GM23338 (cell line): Measurements from ENCODE around the gene KRTAP24-1. TPM values are rescaled to one million over a fixed set of nuclear protein-coding genes. Genes with fewer than 3 reads are reported as not detected.

ENCODE experiments used
- ATAC-seq: fragments of 200-7000 bp; cut with Tn5 transposase; 3 replicates; pipeline ENCODE4 v1.9.1; 2020
- DNase-seq: peaks from one replicate; pipeline ENCODE4 v3.0.0-alpha.2; 2015; ENCODE audit warnings: low spot score
- H2AFZ ChIP-seq: fragments of 200-600 bp; sonication (generic); 2 replicates; pipeline ENCODE4 v1.8.0; 2016; ENCODE audit warnings: antibody characterized with exemption, mild to moderate bottlenecking, moderate library complexity
- H3F3A ChIP-seq: fragments of 200-600 bp; sonication (generic); replicated peaks from 2 replicates; pipeline ENCODE4 v1.8.0; 2017; ENCODE audit warnings: antibody characterized with exemption, mixed run types, low read depth
- H3K27ac ChIP-seq: fragments of 200-600 bp; sonication (generic); 2 replicates; pipeline ENCODE4 v1.6.1; 2016; ENCODE audit warnings: low read depth
- H3K27me3 ChIP-seq: fragments of 200-600 bp; sonication (generic); 2 replicates; pipeline ENCODE4 v1.8.0; 2016; ENCODE audit warnings: mild to moderate bottlenecking, mixed run types, moderate library complexity; ENCODE audit not compliant: insufficient read depth
- H3K36me3 ChIP-seq: fragments of 200-600 bp; sonication (generic); 2 replicates; pipeline ENCODE4 v1.8.0; 2016; ENCODE audit warnings: mild to moderate bottlenecking; ENCODE audit not compliant: insufficient read depth
- H3K4me1 ChIP-seq: fragments of 200-600 bp; sonication (generic); 2 replicates; pipeline ENCODE4 v1.8.0; 2016; ENCODE audit warnings: mild to moderate bottlenecking, moderate library complexity; ENCODE audit not compliant: insufficient read depth
- H3K4me2 ChIP-seq: fragments of 200-600 bp; sonication (generic); 2 replicates; pipeline ENCODE4 v1.7.1; 2017; ENCODE audit warnings: mixed run types
- H3K4me3 ChIP-seq: fragments of 200-600 bp; sonication (generic); 2 replicates; pipeline ENCODE4 v1.6.1; 2016; ENCODE audit warnings: mixed run types
- H3K79me2 ChIP-seq: fragments of 200-600 bp; sonication (generic); replicated peaks from 2 replicates; pipeline ENCODE4 v1.8.0; 2017; ENCODE audit warnings: mild to moderate bottlenecking; ENCODE audit not compliant: insufficient read depth
- H3K9me2 ChIP-seq: fragments of 200-600 bp; sonication (generic); 2 replicates; pipeline ENCODE4 v1.8.0; 2017; ENCODE audit not compliant: insufficient read depth
- H4K20me1 ChIP-seq: fragments of 200-600 bp; sonication (generic); replicated peaks from 2 replicates; pipeline ENCODE4 v1.8.0; 2017; ENCODE audit warnings: mild to moderate bottlenecking; ENCODE audit not compliant: insufficient read depth
- H3K27ac Mint-ChIP-seq: 2 replicates; pipeline ENCODE4 v1.8.0; 2020; ENCODE audit warnings: inconsistent platforms, mild to moderate bottlenecking, moderate library complexity, mixed read lengths
- H3K27me3 Mint-ChIP-seq: 3 replicates; pipeline ENCODE4 v1.8.0; 2022; ENCODE audit warnings: low read depth, mild to moderate bottlenecking, moderate library complexity, mixed read lengths, inconsistent platforms; ENCODE audit not compliant: insufficient read depth, poor library complexity
- H3K36me3 Mint-ChIP-seq: 3 replicates; pipeline ENCODE4 v1.8.0; 2021; ENCODE audit warnings: low read depth, mild to moderate bottlenecking, inconsistent platforms, moderate library complexity, mixed read lengths
- H3K4me1 Mint-ChIP-seq: 3 replicates; pipeline ENCODE4 v1.8.0; 2020; ENCODE audit warnings: mild to moderate bottlenecking, inconsistent platforms, mixed read lengths
- H3K4me3 Mint-ChIP-seq: 3 replicates; pipeline ENCODE4 v1.8.0; 2021; ENCODE audit warnings: moderate library complexity, mild to moderate bottlenecking, inconsistent platforms, mixed read lengths
- H3K9me3 Mint-ChIP-seq: 3 replicates; pipeline ENCODE4 v1.8.0; 2020; ENCODE audit warnings: moderate library complexity, mild to moderate bottlenecking, inconsistent platforms, mixed read lengths
- CREB1 ChIP-seq: fragments of 250-450 bp; sonication (Bioruptor Pico); IDR thresholded peaks from 2 replicates; pipeline ENCODE4 v1.5.0; 2020; ENCODE audit warnings: low read depth, mild to moderate bottlenecking, moderate library complexity
- EZH2phosphoT487 ChIP-seq: fragments of 200-600 bp; sonication (generic); IDR thresholded peaks from one replicate; pipeline ENCODE4 v1.8.1; 2018; ENCODE audit warnings: antibody characterized with exemption; ENCODE audit not compliant: unreplicated experiment
- JUNB ChIP-seq: IDR thresholded peaks from one replicate; pipeline ENCODE4 v1.6.1; 2016; ENCODE audit warnings: antibody characterized with exemption; ENCODE audit not compliant: unreplicated experiment
- NANOG ChIP-seq: IDR thresholded peaks from 2 replicates; pipeline ENCODE4 v1.6.1; 2016; ENCODE audit warnings: antibody characterized with exemption, borderline replicate concordance
- POLR2AphosphoS5 ChIP-seq: IDR thresholded peaks from 2 replicates; pipeline ENCODE4 v1.6.1; 2016; ENCODE audit warnings: antibody characterized with exemption, low read depth
- STAT1 ChIP-seq: IDR thresholded peaks from one replicate; pipeline ENCODE4 v1.6.1; 2016; ENCODE audit warnings: antibody characterized with exemption; ENCODE audit not compliant: unreplicated experiment
- ZNF114 ChIP-seq: fragments of 250-450 bp; sonication (Bioruptor Pico); IDR thresholded peaks from 2 replicates; pipeline ENCODE4 v1.5.0; 2020; ENCODE audit warnings: mild to moderate bottlenecking, moderate library complexity
- ZNF462 ChIP-seq: fragments of 250-450 bp; sonication (Bioruptor Pico); IDR thresholded peaks from 2 replicates; pipeline ENCODE4 v1.5.0; 2020; ENCODE audit warnings: mild to moderate bottlenecking, moderate library complexity
- polyA plus RNA-seq: library from polyadenylated mRNA; unstranded; fragments of >200 nt; fragmentation: Nextera tagmentation; extraction: Ambion mirVana; gene quantifications from 2 replicates; pipeline ENCODE4 v1.2.1, GENCODE V29; 2016
- total RNA-seq: library from RNA; depleted of rRNA; stranded (reverse); fragments of >200 nt; shearing (Covaris generic); gene quantifications from 2 replicates; pipeline ENCODE4 v1.2.3, GENCODE V29; 2014; rRNA removed

Gene KRTAP24-1
- total and polyA plus RNA-seq, 2 experiments from 2014 or later: not detected

- H3K27me3 Mint-ChIP-seq: no peaks in the 10 kb centered on the region
- H3K27me3 ChIP-seq: no peaks in the 10 kb centered on the region
- no peak for TF ChIP-seq STAT1
- no peak for TF ChIP-seq EZH2phosphoT487
- no peak for TF ChIP-seq JUNB
- no peak for TF ChIP-seq ZNF462 (CRISPR knock-in tag)
- no peak for TF ChIP-seq CREB1
- no peak for TF ChIP-seq POLR2AphosphoS5
- TF ChIP-seq ZNF114 (CRISPR knock-in tag): no peak
- no peak for TF ChIP-seq NANOG
Measured at GRCh38 chr21:30232011-30232410, 50.7 kb downstream of the KRTAP24-1 start.

More at GRCh38 chr21:30232011-30232410, 50.7 kb downstream of the KRTAP24-1 start:
- Mint-ChIP-seq H3K36me3 (no peaks in the 10 kb centered on the region), H3K4me3 (no peak overlapping the region), H3K9me3 (no peaks in the 10 kb centered on the region), H3K27ac (no peak overlapping the region), H3K4me1 (peaks cover 3% of the 10 kb centered on the region; the same call in 1 of the 3 replicates)
- Histone ChIP-seq H3K9me2 (no peaks in the 10 kb centered on the region), H3F3A (no peaks in the 10 kb centered on the region), H4K20me1 (no peaks in the 10 kb centered on the region), H3K4me3 (no peak overlapping the region), H3K4me1 (no peaks in the 10 kb centered on the region), H3K4me2 (no peak overlapping the region), H2AFZ (no peak overlapping the region), H3K27ac (no peak overlapping the region), H3K36me3 (no peaks in the 10 kb centered on the region), H3K79me2 (no peaks in the 10 kb centered on the region)
- no peak for DNase-seq
- no peak for ATAC-seq

Other genes starting within 250 kb of the KRTAP24-1 start
- not detected in 2 replicates for gene CLDN17, start 116.1 kb downstream of the KRTAP24-1 start, total RNA-seq
- gene CLDN17, start 116.1 kb downstream of the KRTAP24-1 start, polyA plus RNA-seq: not detected in 2 replicates
- gene CLDN8, start 66.9 kb downstream of the KRTAP24-1 start, total RNA-seq: not detected in 2 replicates
- not detected in 2 replicates for gene CLDN8, start 66.9 kb downstream of the KRTAP24-1 start, polyA plus RNA-seq
- not detected in 2 replicates for gene KRTAP25-1, start 6.6 kb upstream of the KRTAP24-1 start, total RNA-seq
- not detected in 2 replicates for gene KRTAP25-1, start 6.6 kb upstream of the KRTAP24-1 start, polyA plus RNA-seq
- not detected in 2 replicates for gene KRTAP26-1, start 37.4 kb upstream of the KRTAP24-1 start, total RNA-seq
- not detected in 2 replicates for gene KRTAP26-1, start 37.4 kb upstream of the KRTAP24-1 start, polyA plus RNA-seq
- not detected in 2 replicates for gene KRTAP27-1, start 54.7 kb upstream of the KRTAP24-1 start, total RNA-seq
- gene KRTAP27-1, start 54.7 kb upstream of the KRTAP24-1 start, polyA plus RNA-seq: not detected in 2 replicates
- gene KRTAP23-1, start 65.7 kb upstream of the KRTAP24-1 start, total RNA-seq: not detected in 2 replicates
- not detected in 2 replicates for gene KRTAP23-1, start 65.7 kb upstream of the KRTAP24-1 start, polyA plus RNA-seq
- not detected in 2 replicates for gene KRTAP13-2, start 89.3 kb upstream of the KRTAP24-1 start, total RNA-seq
- gene KRTAP13-2, start 89.3 kb upstream of the KRTAP24-1 start, polyA plus RNA-seq: not detected in 2 replicates
- gene KRTAP13-1, start 113.1 kb upstream of the KRTAP24-1 start, total RNA-seq: not detected in 2 replicates
- gene KRTAP13-1, start 113.1 kb upstream of the KRTAP24-1 start, polyA plus RNA-seq: not detected in 2 replicates
- not detected in 2 replicates for gene KRTAP13-3, start 143.0 kb upstream of the KRTAP24-1 start, total RNA-seq
- not detected in 2 replicates for gene KRTAP13-3, start 143.0 kb upstream of the KRTAP24-1 start, polyA plus RNA-seq
- not detected in 2 replicates for gene KRTAP13-4, start 147.3 kb upstream of the KRTAP24-1 start, total RNA-seq
- gene KRTAP13-4, start 147.3 kb upstream of the KRTAP24-1 start, polyA plus RNA-seq: not detected in 2 replicates
- not detected in 2 replicates for gene KRTAP15-1, start 157.3 kb upstream of the KRTAP24-1 start, total RNA-seq
- gene KRTAP15-1, start 157.3 kb upstream of the KRTAP24-1 start, polyA plus RNA-seq: not detected in 2 replicates
- gene KRTAP19-1, start 197.4 kb upstream of the KRTAP24-1 start, total RNA-seq: not detected in 2 replicates
- not detected in 2 replicates for gene KRTAP19-1, start 197.4 kb upstream of the KRTAP24-1 start, polyA plus RNA-seq
- not detected in 2 replicates for gene KRTAP19-2, start 204.5 kb upstream of the KRTAP24-1 start, total RNA-seq
- gene KRTAP19-2, start 204.5 kb upstream of the KRTAP24-1 start, polyA plus RNA-seq: not detected in 2 replicates
- gene KRTAP19-3, start 209.1 kb upstream of the KRTAP24-1 start, total RNA-seq: not detected in 2 replicates
- gene KRTAP19-3, start 209.1 kb upstream of the KRTAP24-1 start, polyA plus RNA-seq: not detected in 2 replicates
- gene KRTAP19-4, start 214.2 kb upstream of the KRTAP24-1 start, total RNA-seq: not detected in 2 replicates
- not detected in 2 replicates for gene KRTAP19-4, start 214.2 kb upstream of the KRTAP24-1 start, polyA plus RNA-seq
- gene KRTAP19-5, start 219.2 kb upstream of the KRTAP24-1 start, total RNA-seq: not detected in 2 replicates
- not detected in 2 replicates for gene KRTAP19-5, start 219.2 kb upstream of the KRTAP24-1 start, polyA plus RNA-seq